ENCODE data around the gene SEMA3E.

The SEMA3E gene

GRCh38 chr7:83355143-83355542 is 293.8 kb downstream of the SEMA3E start:
- DNase-seq (ENCODE audit: low read depth in 2 of 2): no peak

- DNase-seq (ENCODE audit: low read depth in 2 of 2): no peak
These were observed 300.9 kb downstream of the SEMA3E start for GRCh38 chr7:83347945-83348444.

- DNase-seq (ENCODE audit: low read depth in 2 of 2): no peak
These were observed 309.0 kb downstream of the SEMA3E start for GRCh38 chr7:83339907-83340306.

GRCh38 chr7:83338277-83338950 is 310.5 kb downstream of the SEMA3E start:
- no peak for DNase-seq (ENCODE audit: low read depth in 2 of 2)

- no peak for DNase-seq (ENCODE audit: low read depth in 2 of 2)
These were observed 311.9 kb downstream of the SEMA3E start for GRCh38 chr7:83337050-83337449.

GRCh38 chr7:83326223-83326622 is 322.7 kb downstream of the SEMA3E start:
- no peak for DNase-seq (ENCODE audit: low read depth in 2 of 2)

GRCh38 chr7:83325083-83325482 is 323.9 kb downstream of the SEMA3E start:
- DNase-seq (ENCODE audit: low read depth in 2 of 2): no peak

- no peak for DNase-seq (ENCODE audit: low read depth in 2 of 2)
These were observed 324.3 kb downstream of the SEMA3E start for GRCh38 chr7:83324596-83324995.

- no peak for DNase-seq (ENCODE audit: low read depth in 2 of 2)
These were observed 327.9 kb downstream of the SEMA3E start for GRCh38 chr7:83321011-83321410.

- no peak for DNase-seq (ENCODE audit: low read depth in 2 of 2)
These were observed 335.0 kb downstream of the SEMA3E start for GRCh38 chr7:83313931-83314330.
